A673 (cell line): ENCODE data around the gene NTSR2. TPM values are rescaled to one million over a fixed set of nuclear protein-coding genes. Genes with fewer than 3 reads are reported as not detected.

Experiments
- BruUV-seq: library from RNA; stranded (reverse); fragments of 400-500 nt; replicated peaks from 2 replicates; lab custom pipeline; 2021; lab: Mats Ljungman, UMichigan
- CTCF ChIA-PET: fragments of 300-600 bp; sonication (Branson Sonifier 250); formaldehyde crosslinking; loops from one replicate; lab custom pipeline; 2022; ENCODE audit warnings: antibody characterized with exemption; lab: Charles Lee
- POLR2A ChIA-PET: fragments of 300-600 bp; sonication (Branson Sonifier 250); formaldehyde crosslinking; loops from one replicate; lab custom pipeline; 2022; ENCODE audit warnings: antibody characterized with exemption; ENCODE audit not compliant: low non-redundant PET; lab: Charles Lee
- DNase-seq: peaks from one replicate; pipeline ENCODE4 v3.0.0-alpha.2; 2015; ENCODE audit warnings: low spot score
- H3K27ac ChIP-seq: fragments of 200-600 bp; sonication (generic); 2 replicates; pipeline ENCODE4 v1.5.1; 2016; ENCODE audit warnings: mixed run types, low read depth, mild to moderate bottlenecking, mixed read lengths, antibody characterized with exemption, low read length; ENCODE audit not compliant: poor library complexity, severe bottlenecking
- H3K27me3 ChIP-seq: fragments of 200-600 bp; sonication (generic); replicated peaks from 2 replicates; pipeline ENCODE4 v1.6.1; 2017; ENCODE audit warnings: mixed run types, low read depth, mild to moderate bottlenecking, mixed read lengths, antibody characterized with exemption, low read length; ENCODE audit not compliant: insufficient read depth, poor library complexity
- H3K36me3 ChIP-seq: fragments of 200-600 bp; sonication (generic); 2 replicates; pipeline ENCODE4 v1.6.1; 2016; ENCODE audit warnings: mixed run types, mild to moderate bottlenecking, mixed read lengths, antibody characterized with exemption, low read length; ENCODE audit not compliant: insufficient read depth, poor library complexity, severe bottlenecking
- H3K4me1 ChIP-seq: fragments of 200-600 bp; sonication (generic); 2 replicates; pipeline ENCODE4 v1.6.1; 2017; ENCODE audit warnings: mixed run types, mild to moderate bottlenecking, mixed read lengths, antibody characterized with exemption, low read length; ENCODE audit not compliant: insufficient read depth, poor library complexity, severe bottlenecking
- H3K4me3 ChIP-seq: fragments of 200-600 bp; sonication (generic); 2 replicates; pipeline ENCODE4 v1.5.1; 2016; ENCODE audit warnings: low read depth, mixed run types, mild to moderate bottlenecking, mixed read lengths, low read length; ENCODE audit not compliant: poor library complexity, severe bottlenecking
- H3K9me3 ChIP-seq: fragments of 200-600 bp; sonication (generic); 2 replicates; pipeline ENCODE4 v1.6.1; 2016; ENCODE audit warnings: mixed run types, low read depth, mild to moderate bottlenecking, mixed read lengths, antibody characterized with exemption, low read length; ENCODE audit not compliant: poor library complexity, severe bottlenecking
- CTCF ChIP-seq: fragments of 300-800, 200-600 bp; sonication (generic); conservative IDR thresholded peaks from 2 replicates; pipeline ENCODE4 v1.5.1; 2017; ENCODE audit warnings: low read depth, mild to moderate bottlenecking, antibody characterized with exemption, low read length, moderate library complexity, mixed read lengths
- EZH2 ChIP-seq: fragments of 200-600 bp; sonication (generic); IDR thresholded peaks from 2 replicates; pipeline ENCODE4 v1.6.1; 2017; ENCODE audit warnings: borderline replicate concordance, low read depth, mild to moderate bottlenecking, mixed read lengths, antibody characterized with exemption, low read length; ENCODE audit not compliant: poor library complexity, severe bottlenecking
- intact Hi-C: fragments of 100-400 bp; cut with micrococcal nuclease; formaldehyde crosslinking; loops from one replicate; pipeline ENCODE4 v1.10.0; 2022; ENCODE audit not compliant: unreplicated experiment
- total RNA-seq: library from RNA; stranded (reverse); gene quantifications from 2 replicates; pipeline ENCODE4 v1.2.3, GENCODE V29; 2021

NTSR2 gene
- total RNA-seq, 1 experiment from 2014 or later = not detected

DNA sequence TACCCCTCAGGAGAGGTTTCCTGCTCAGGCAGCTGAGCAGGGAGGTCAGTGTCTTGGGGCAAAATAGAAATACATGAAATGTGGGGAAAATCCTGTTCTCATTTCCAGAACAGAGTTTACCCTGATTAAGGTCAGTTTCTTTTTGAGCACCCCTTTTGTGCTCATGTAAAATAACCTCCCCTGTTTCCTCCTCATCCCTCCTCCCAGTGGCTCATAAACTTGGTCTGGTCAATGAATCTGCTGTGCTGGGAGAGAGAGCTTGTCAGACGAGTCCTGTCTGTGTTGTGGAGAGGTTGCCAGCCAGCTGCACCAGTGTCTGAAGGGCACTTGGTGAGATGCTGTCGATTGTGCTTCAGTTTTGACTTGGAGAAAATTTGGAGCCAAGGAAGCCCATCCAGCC is 48.6 kb downstream of the NTSR2 start:
- intact Hi-C loops = no loop called here
- no TSS peak for BruUV-seq
- POLR2A ChIA-PET = interaction anchor here (0.5 kb wide), 1 partner anchor 198 kb away, joined by 3 read pairs; no protein-coding TSS in a partner anchor
- CTCF ChIA-PET = no interaction called here
- Histone ChIP-seq H3K4me3 (no peak overlapping the region), H3K9me3 (no peaks in the 10 kb centered on the region), H3K27ac (no peak overlapping the region), H3K36me3 (no peaks in the 10 kb centered on the region), H3K4me1 (no peaks in the 10 kb centered on the region), H3K27me3 (no peaks in the 10 kb centered on the region)
- DNase-seq = no peak
- TF ChIP-seq EZH2 (no peak), CTCF (no peak)

GRCh38 chr2:11618708-11619062 is 51.3 kb downstream of the NTSR2 start:
- CTCF ChIA-PET = no interaction called here

DNA sequence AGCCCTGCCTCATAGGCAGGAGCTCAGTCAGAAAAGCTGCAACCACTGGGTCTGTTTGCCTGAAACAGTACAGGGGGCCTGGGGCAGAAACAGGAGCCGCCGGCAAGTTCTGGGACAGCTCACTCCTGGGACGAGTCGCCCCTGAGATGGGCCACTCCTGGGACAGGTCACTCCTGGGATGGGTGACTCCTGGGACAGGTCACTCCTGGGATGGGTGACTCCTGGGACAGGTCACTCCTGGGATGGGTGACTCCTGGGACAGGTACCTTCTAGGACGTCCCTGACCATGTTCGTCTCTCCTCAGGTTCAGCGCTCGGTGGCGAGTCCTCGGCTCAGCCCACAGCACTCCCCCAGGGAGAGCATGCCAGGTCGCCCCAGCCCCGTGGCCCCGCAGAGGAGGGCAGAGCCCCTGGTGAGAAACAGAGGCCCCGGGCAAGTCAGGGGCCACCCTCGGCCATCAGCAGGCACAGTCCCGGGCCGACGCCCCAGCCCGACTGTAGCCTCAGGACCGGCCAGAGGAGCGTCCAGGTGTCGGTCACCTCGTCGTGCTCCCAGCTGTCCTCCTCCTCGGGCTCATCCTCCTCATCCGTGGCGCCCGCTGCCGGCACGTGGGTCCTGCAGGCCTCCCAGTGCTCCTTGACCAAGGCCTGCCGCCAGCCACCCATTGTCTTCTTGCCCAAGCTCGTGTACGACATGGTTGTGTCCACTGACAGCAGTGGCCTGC is 51.8 kb downstream of the NTSR2 start:
- TF ChIP-seq CTCF = no peak
- no peak for TF ChIP-seq EZH2
- no peaks in the 10 kb centered on the region for H3K36me3 ChIP-seq
- POLR2A ChIA-PET = no interaction called here
- H3K27ac ChIP-seq = no peak overlapping the region
- no TSS peak for BruUV-seq
- H3K4me1 ChIP-seq = no peaks in the 10 kb centered on the region
- intact Hi-C loops = no loop called here
- no peak for DNase-seq
- no peaks in the 10 kb centered on the region for H3K9me3 ChIP-seq
- CTCF ChIA-PET = no interaction called here
- no peaks in the 10 kb centered on the region for H3K27me3 ChIP-seq
- H3K4me3 ChIP-seq = no peak overlapping the region

More at GRCh38 chr2:11618708-11619062, 51.3 kb downstream of the NTSR2 start:
- Histone ChIP-seq H3K4me1 (no peaks in the 10 kb centered on the region), H3K27ac (no peak overlapping the region), H3K27me3 (no peaks in the 10 kb centered on the region), H3K4me3 (no peak overlapping the region), H3K36me3 (no peaks in the 10 kb centered on the region), H3K9me3 (no peaks in the 10 kb centered on the region)
- no peak for DNase-seq
- POLR2A ChIA-PET = no interaction called here
- intact Hi-C loops = no loop called here
- no peak for TF ChIP-seq EZH2
- BruUV-seq = no TSS peak

GRCh38 chr2:11617527-11617926 is 52.5 kb downstream of the NTSR2 start:
- Histone ChIP-seq H3K27me3 (no peaks in the 10 kb centered on the region), H3K27ac (no peak overlapping the region), H3K36me3 (no peaks in the 10 kb centered on the region), H3K9me3 (no peaks in the 10 kb centered on the region), H3K4me3 (no peak overlapping the region), H3K4me1 (no peaks in the 10 kb centered on the region)
- no peak for TF ChIP-seq CTCF
- TF ChIP-seq EZH2 = no peak
- CTCF ChIA-PET = no interaction called here
- no peak for DNase-seq
- intact Hi-C loops = no loop called here
- BruUV-seq = no TSS peak
- POLR2A ChIA-PET = no interaction called here
